GM13977 (cell line): ENCODE measurements around the gene HCRTR1.

Source experiments
- DNase-seq: peaks from one replicate; pipeline ENCODE4 v3.0.0; 2012; ENCODE audit warnings: low spot score
- in situ Hi-C: fragments of 300-500 bp; cut with MboI; formaldehyde crosslinking; loops from one replicate; pipeline ENCODE4 v1.12.0; 2022; ENCODE audit warnings: low sequenced_read_pairs, low pct_unique_long_range_greater_than_20kb, mixed read lengths, inconsistent platforms; ENCODE audit not compliant: unreplicated experiment
- TF ChIP-seq, protein P1 (sequence below): IDR thresholded peaks from 2 replicates; pipeline ENCODE4 v1.5.1; 2012; ENCODE audit warnings: mild to moderate bottlenecking, control low read depth; ENCODE audit not compliant: insufficient read depth; ENCODE audit errors: extremely low read depth, missing control alignments

HCRTR1 gene

GRCh38 chr1:31640964-31641363 is 23.5 kb downstream of the HCRTR1 start:
- in situ Hi-C loops, result no loop called here
- TF ChIP-seq, protein P1, sequence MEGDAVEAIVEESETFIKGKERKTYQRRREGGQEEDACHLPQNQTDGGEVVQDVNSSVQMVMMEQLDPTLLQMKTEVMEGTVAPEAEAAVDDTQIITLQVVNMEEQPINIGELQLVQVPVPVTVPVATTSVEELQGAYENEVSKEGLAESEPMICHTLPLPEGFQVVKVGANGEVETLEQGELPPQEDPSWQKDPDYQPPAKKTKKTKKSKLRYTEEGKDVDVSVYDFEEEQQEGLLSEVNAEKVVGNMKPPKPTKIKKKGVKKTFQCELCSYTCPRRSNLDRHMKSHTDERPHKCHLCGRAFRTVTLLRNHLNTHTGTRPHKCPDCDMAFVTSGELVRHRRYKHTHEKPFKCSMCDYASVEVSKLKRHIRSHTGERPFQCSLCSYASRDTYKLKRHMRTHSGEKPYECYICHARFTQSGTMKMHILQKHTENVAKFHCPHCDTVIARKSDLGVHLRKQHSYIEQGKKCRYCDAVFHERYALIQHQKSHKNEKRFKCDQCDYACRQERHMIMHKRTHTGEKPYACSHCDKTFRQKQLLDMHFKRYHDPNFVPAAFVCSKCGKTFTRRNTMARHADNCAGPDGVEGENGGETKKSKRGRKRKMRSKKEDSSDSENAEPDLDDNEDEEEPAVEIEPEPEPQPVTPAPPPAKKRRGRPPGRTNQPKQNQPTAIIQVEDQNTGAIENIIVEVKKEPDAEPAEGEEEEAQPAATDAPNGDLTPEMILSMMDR, result no peak
- DNase-seq, result no peak

DNA sequence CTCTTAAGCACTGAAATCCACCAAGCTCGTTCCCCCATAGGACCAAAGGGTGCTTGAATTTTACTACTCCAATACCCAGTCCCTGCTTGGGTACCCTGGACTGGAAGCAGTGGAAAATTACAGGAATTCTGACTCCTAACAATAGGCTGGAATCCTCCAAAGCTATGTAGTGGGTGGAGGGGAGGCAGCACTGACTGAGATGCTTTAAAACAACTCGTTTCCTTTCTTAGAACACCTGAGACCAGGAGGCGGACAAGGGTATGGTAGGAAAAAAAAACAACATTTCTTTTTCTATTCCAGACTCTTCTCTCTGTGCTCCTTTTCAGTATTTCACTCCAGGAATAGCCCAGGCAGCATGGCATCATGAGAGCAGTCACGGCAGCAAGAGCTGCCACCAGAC is 24.9 kb downstream of the HCRTR1 start:
- DNase-seq, result no peak
- TF ChIP-seq, protein P1, result no peak
- in situ Hi-C loops, result no loop called here

GRCh38 chr1:31642897-31643296 is 25.4 kb downstream of the HCRTR1 start:
- in situ Hi-C loops, result no loop called here
- no peak for DNase-seq
- TF ChIP-seq, protein P1, result no peak

DNA sequence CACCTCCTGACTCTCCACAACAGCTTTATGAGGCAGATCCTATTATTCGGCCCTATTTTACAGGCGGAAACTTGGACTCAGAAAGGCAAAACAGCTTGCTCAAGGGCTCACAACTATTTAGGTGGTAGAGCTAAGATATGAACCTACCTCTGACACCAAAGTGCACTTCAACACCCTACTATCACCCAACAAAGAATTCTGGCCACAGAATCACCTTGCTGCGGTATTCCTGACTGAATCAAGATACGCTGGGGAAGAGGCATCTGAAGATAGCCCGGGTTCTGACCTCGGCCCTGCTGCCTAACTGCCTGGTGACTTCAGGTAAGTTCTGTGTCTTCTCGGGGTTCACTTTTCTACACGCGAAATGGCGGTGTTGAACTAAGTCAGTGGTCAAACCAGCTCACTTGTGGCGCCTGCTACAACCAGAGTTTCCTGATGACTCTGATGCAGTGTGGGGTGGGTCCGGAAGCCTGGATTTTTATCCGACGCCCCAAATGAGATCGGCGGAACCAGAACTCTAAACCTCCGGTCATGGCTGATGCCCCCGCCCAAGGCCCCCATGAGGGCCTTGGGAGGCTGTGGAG is 26.6 kb downstream of the HCRTR1 start:
- TF ChIP-seq, protein P1, result no peak
- no peak for DNase-seq
- in situ Hi-C loops, result no loop called here

DNA sequence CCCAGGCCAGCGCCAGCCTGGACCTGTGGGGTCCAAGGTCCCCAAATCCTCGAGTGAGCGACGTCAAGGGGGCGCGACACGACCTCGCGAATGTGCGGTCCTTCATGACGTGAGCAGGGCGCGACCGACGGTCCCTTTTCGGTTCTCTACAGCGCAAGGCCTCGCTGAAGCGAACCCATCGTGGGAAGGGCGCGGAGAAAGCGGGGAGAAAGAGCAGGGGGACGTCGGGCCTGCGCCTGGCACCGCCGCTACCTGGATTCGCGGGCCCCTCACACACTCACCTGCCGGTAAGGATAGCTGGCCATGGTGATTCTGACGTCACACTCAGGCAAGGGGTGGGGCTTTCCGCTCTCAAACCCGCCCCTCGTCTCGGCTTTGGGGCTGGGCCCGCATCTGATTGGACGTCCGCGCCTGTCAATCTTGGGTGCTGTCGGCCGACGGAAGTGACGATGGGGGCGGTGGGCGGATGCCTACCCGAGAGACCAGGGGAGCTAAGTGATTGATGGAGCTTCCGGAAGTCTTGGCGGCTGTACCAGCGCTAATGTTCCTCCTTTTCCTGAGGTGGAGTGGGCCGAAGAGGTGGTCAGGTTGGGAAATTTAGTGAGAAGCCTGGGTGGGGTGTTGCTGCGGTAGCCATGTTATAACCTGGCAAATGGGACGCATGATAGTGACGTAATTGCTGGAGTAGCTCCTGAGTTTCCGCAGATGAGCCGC is 27.2 kb downstream of the HCRTR1 start, which contains the start of gene PEF1:
Gene PEF1, minus strand, starts transcription at position 317 of the 714 bp plus-strand sequence. Its CDS starts 12 bp downstream, at position 305.
- in situ Hi-C loops, result no loop called here
- peak; percentile 97 for DNase-seq
- TF ChIP-seq, protein P1, result no peak

GRCh38 chr1:31645274-31645568 is 27.7 kb downstream of the HCRTR1 start:
- TF ChIP-seq, protein P1, result no peak
- DNase-seq, result no peak
- in situ Hi-C loops, result no loop called here
